Stimulated activated CD4-positive, alpha-beta T cell treated with anti-CD3 and anti-CD28 coated beads, Interleukin-1b, Interleukin-23, amount 100 ng/mL, for 1 hour (primary cell): ENCODE measurements around the gene WDR75.
A peak's percentile ranks its signal among the peaks of the same experiment; 100 is the strongest.
"Not testable (repeated sequence)": the region's sequence is repeated elsewhere in the genome, so short reads cannot be mapped to it uniquely, and the experiment has no call there.

Experiments used
- DNase-seq, 2 donors: peaks; one replicate each; pipeline ENCODE4 v3.0.0-alpha.2; 2020; ENCODE audit warnings: low read depth in 2 of 2

WDR75 gene

GRCh38 chr2:189440947-189441708 lies at the start of gene WDR75:
TSS of gene WDR75 (plus strand) at chr2:189441474. CDS start at chr2:189441493, 19 bp downstream.
- DNase-seq = peak; percentile 76 to 93

- DNase-seq = no peak
Measured at GRCh38 chr2:189393440-189394111, 47.7 kb upstream of the WDR75 start.

- no peak for DNase-seq
Measured at GRCh38 chr2:189394525-189394924, 46.7 kb upstream of the WDR75 start.

DNA sequence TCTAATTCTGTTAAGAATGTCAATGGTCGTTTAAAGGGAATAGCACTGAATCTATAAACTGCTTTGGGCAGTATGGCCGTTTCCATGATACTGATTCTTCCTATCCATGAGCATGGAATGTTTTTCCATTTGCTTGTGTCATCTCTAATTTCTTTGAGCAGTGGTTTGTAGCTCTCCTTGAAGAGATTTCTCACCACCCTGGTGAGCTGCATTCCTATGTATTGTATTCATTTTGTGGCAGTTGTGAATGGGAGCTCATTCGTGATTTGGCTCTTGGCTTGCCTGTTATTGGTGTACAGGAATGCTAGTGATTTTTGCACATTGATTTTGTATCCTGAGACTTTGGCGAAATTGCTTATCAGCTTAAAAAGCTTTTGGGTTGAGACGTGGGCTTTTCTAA lies 38.3 kb upstream of the WDR75 start:
- no peak for DNase-seq

DNA sequence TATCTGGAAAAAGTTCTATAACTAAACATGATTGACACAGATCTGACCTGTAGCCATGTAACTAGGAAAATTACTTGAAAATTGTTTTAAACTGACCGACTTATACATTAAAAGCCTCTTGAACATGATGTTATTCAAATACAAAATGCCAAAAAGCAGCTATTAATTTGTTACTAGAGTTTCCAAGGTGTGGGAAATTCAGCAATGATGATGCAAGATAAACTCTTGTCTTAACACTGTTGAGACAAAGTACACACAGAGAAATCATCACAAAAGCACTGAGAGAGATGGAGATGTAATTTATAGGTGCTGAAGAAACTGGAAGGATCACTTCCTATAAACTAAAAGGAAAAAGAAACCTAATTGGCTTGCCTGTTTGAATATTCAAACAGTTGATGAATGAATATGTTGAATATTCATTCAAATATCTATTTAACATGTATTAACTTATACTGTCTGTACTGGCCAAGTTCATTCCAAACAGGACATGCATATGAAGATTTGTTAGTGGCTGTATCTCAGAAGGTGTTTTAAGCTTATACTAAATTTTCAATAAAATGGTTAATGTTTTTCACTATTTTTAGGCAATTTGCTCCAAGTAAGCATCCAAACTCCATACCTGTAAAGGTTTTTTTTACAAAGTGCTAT lies 34.6 kb upstream of the WDR75 start:
- DNase-seq = no peak

- no peak for DNase-seq
Measured at GRCh38 chr2:189407281-189408209, 33.7 kb upstream of the WDR75 start.

GRCh38 chr2:189408294-189408693 lies 33.0 kb upstream of the WDR75 start:
- DNase-seq = no peak

- no peak for DNase-seq
Measured at GRCh38 chr2:189409131-189409530, 32.1 kb upstream of the WDR75 start.

DNA sequence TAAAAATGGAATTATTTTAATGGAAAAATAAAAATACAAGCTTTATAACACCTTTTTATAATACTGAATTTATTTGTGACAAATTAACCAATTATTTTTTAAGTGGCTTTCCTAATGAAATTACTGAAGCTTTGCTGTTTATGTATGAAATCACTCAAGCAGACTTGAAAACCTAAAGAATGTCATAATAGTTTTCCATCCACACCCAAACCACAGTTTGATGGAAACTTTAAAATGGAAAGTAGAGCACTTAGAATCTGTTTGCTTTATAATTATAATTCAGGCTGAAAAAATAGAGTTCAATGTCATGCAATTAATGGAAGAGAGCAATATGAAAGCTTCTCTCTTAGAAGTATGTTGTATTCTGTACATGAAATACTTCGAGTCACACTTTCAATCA lies 31.6 kb upstream of the WDR75 start:
- DNase-seq = no peak

- no peak for DNase-seq
Measured at GRCh38 chr2:189411860-189412259, 29.4 kb upstream of the WDR75 start.

- DNase-seq = peak in 1 of 2 donors; percentile 14
Measured at GRCh38 chr2:189412330-189412953, 28.8 kb upstream of the WDR75 start.

GRCh38 chr2:189413249-189413648 lies 28.0 kb upstream of the WDR75 start:
- DNase-seq = no peak

- no peak for DNase-seq
Measured at GRCh38 chr2:189421644-189422043, 19.6 kb upstream of the WDR75 start.

GRCh38 chr2:189424961-189425360 lies 16.3 kb upstream of the WDR75 start:
- DNase-seq = no peak

GRCh38 chr2:189425676-189426075 lies 15.6 kb upstream of the WDR75 start:
- no peak for DNase-seq

- no peak for DNase-seq
Measured at GRCh38 chr2:189426886-189427285, 14.4 kb upstream of the WDR75 start.

DNA sequence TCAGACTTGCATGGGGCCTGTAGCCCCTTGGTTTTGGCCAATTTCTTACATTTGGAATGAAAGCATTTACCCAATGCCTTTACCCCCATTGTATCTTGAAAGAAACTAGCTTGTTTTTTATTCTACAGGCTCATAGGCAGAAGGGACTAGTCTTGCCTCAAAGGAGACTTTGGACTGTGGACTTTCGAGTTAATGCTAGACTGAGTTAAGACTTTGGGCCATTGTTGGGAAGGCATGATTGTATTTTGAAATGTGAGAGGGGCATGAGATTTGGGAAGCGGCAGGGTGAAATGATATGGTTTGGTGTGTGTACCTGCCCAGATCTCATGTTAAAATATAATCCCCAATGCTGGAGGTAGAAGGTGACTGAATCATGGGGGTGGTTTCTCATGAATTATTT lies 13.4 kb upstream of the WDR75 start:
- DNase-seq = no peak

DNA sequence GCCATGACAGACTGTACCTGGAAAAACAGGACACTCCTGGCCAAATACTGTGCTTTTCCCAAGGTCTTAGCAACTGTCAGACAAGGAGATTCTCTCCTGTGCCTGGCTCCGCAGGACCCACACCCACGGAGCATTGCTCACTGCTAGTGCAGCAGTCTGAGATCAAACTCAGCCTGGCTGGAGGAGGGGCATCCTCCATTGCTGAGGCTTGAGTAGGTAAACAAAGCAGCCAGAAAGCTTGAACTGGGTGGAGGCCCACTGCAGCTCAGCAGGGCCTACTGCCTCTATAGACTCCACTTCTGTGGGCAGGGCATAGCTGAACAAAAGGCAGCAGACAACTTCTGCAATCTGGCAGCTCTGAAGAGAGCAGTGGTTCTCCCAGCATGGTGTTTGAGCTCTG lies 10.8 kb upstream of the WDR75 start:
- DNase-seq = not testable (repeated sequence)

DNA sequence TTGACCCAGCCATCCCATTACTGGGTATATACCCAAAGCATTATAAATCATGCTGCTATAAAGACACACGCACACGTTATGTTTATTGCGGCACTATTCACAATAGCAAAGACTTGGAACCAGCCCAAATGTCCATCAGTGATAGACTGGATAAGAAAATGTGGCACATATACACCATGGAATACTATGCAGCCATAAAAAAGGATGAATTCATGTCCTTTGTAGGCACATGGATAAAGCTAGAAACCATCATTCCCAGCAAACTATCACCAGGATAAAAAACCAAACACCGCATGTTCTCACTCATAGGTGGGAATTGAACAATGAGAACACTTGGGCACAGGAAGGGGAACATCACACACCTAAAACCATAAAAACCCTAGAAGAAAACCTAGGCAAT lies 5.5 kb upstream of the WDR75 start:
- not testable (repeated sequence) for DNase-seq

- no peak for DNase-seq
Measured at GRCh38 chr2:189437926-189438325, 3.3 kb upstream of the WDR75 start.

GRCh38 chr2:189439342-189439741 lies 1.9 kb upstream of the WDR75 start:
- DNase-seq = no peak

GRCh38 chr2:189440644-189440946 lies 679 bp upstream of the WDR75 start:
- DNase-seq = no peak
